Frontal cortex (tissue), 4 donors: ENCODE data around the gene ARSJ. TPM values are rescaled to one million over a fixed set of nuclear protein-coding genes. Genes with fewer than 3 reads are reported as not detected.
"Not testable (repeated sequence)": the region's sequence is repeated elsewhere in the genome, so short reads cannot be mapped to it uniquely, and the experiment has no call there.

Experiments
- DNase-seq, 2 donors: peaks; one replicate each; pipeline ENCODE4 v3.0.0; 2012; ENCODE audit warnings: low spot score in 2 of 2
- FAIRE-seq: peaks from 2 replicates; lab custom pipeline; 2012; peaks lifted over from hg19 to GRCh38; lab: Jason Lieb, UNC
- total RNA-seq: library from RNA; depleted of rRNA; stranded (reverse); fragments of >200 nt; gene quantifications from one replicate; pipeline ENCODE4 v1.2.3, GENCODE V29; 2014
- donor health status: control.
- donor health status: control.
- donor health status: control.

The ARSJ gene
- total RNA-seq, 1 donor from 2014 or later = 0.41 TPM

DNA sequence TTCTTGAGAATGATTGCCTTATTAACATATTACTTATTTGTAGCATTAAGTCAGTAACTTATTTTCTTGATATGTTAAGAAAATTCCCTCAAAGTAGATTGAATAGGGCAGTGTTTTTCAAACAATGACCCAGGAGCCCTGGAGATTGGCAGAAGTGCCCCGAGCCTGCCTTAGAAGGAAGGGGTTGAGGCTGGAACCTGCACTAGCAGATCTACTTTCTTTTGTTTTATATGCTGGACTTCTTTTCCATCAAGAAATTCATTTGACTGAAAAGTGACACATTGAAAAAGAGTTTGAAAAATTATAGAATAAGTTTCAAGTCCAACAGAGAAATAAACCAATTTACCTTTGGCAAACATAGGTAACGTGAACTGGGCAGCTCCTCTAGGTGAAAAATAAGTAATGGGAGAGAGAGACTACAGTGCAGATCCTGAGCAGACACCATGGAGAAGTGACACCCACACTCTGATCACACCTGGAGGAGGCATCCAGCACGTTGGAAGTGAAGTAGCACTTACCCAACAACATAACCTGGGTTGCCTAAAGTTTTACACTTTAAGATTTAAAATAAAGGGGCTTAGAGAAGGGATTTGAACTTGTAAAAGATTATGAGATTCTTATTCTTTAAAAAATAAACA is 18.6 kb downstream of the ARSJ start:
- DNase-seq (no peak), FAIRE-seq (no peak)

DNA sequence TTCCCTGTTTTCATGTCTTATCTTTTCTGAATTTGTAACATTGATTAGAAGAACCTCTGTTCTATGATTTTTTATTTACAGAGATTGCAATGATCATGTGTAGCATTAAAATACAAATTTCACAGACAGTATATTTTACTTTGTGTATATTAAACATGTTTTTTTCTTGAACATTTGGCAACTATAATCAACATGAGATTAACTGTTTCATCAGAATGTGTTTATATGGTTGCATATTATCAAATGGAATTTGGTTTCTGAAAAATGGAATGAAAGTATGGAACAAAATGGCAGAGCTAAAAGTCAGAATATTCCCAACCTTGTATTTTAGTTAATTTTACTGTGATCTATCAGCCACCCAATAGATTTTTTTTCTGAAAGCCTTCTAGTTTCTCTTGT is 19.9 kb downstream of the ARSJ start:
- DNase-seq (no peak), FAIRE-seq (no peak)

DNA sequence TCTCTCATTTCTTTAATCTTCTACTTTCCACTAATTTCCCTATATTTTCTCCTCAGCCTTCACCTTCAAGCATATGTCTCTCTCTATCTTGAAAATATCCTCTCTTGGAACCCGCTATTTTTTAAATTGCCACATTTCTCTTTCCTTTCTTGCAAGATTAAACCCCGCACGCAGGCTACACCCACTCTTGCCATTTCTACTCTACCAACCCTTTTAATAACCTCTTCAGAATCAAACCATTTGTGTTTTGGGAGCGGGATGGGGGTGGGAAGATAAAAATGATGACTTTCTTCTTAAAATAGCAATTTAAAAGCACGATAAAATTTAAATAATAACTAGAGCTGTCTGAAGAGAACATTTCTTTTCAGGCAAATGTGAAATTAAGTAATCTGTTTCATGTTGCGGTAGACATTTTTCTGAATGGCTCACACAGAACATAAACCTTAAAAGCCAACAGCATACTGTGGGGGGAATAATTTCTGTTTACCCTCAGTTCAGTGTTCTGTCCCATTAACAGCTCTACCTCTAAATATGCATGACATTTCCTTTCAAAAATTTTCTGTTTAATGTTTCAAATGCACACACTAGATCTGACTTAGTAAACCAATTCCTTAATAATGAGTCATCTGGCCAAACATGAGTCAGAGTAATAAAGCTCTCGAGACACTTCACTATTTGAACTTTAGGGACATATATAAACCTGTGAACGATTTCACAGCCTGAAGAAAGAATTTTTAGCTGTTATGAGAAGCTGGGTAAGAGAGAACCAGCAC is 20.5 kb downstream of the ARSJ start:
- FAIRE-seq (no peak), DNase-seq (no peak)

GRCh38 chr4:113957956-113958355 is 21.5 kb downstream of the ARSJ start:
- DNase-seq = no peak
- no peak for FAIRE-seq

GRCh38 chr4:113955948-113956347 is 23.5 kb downstream of the ARSJ start:
- FAIRE-seq (no peak), DNase-seq (no peak)

- DNase-seq (no peak), FAIRE-seq (no peak)
Observed at GRCh38 chr4:113955411-113955810, 24.0 kb downstream of the ARSJ start.

GRCh38 chr4:113953888-113954287 is 25.6 kb downstream of the ARSJ start:
- no peak for FAIRE-seq
- DNase-seq = no peak

- FAIRE-seq (no peak), DNase-seq (no peak)
Observed at GRCh38 chr4:113952452-113953029, 26.9 kb downstream of the ARSJ start.

DNA sequence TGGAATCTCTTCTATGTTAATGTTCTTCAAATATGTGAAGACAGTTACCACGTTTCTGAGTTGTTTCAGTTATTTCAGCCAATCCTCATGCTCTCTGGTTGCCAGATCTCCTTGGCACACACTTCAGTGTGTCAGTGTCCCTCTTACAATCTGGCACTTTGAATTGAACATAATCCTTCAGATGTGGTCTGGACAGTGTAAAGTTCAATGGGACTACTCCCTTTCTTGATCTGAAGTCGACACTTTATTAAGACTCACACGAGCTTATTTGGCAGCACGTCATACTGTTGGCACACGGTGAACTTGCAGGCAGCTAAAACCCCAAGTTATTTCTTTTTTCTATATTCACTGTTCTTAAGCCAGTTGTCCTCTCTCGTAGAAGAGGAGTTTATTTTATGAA is 28.2 kb downstream of the ARSJ start:
- DNase-seq = no peak
- no peak for FAIRE-seq

DNA sequence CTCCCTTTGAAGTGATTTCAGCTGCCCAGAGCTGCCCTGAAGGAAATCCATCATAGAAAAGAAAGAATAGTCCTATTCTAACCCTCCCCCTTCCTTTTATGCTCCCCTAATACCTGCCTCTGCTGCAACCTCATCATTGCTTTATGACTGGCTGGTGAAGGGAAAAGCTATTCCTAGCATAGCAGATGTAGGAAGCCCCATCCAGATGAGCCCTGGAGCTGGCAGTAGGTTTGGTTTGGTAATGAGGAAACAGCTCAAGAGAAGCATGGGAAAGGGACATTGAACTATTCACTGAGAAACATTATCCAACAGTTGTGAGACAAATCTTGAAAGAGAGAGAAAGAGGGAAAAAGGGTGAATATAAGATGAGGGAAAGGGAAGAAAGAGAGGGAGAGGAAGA is 29.2 kb downstream of the ARSJ start:
- FAIRE-seq (no peak), DNase-seq (no peak)

GRCh38 chr4:113947484-113947883 is 32.0 kb downstream of the ARSJ start:
- no peak for FAIRE-seq
- DNase-seq = no peak

GRCh38 chr4:113945906-113946305 is 33.5 kb downstream of the ARSJ start:
- FAIRE-seq = no peak

DNA sequence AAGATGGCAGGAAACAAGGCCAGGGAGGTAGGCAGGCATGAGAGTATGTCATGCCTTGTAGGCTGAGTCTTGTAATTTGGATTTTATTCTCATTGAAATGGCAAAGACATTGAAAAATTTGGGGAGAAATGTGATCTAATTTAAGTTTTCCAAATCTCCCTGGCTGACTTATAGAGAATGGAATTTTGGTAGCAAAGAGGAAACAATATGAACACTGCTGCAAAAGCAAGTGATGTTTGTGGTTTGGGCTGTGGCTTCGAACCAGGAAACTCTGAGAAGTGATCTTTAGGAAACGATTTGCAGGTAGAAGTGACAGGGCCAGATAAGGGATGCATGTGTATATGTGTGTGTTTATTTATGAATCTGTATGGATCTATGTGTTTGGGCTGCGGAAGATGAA is 35.6 kb downstream of the ARSJ start:
- FAIRE-seq = no peak
- no peak for DNase-seq

More at GRCh38 chr4:113945906-113946305, 33.5 kb downstream of the ARSJ start:
- DNase-seq = no peak

- DNase-seq (no peak), FAIRE-seq (no peak)
Observed at GRCh38 chr4:113943085-113943484, 36.4 kb downstream of the ARSJ start.

DNA sequence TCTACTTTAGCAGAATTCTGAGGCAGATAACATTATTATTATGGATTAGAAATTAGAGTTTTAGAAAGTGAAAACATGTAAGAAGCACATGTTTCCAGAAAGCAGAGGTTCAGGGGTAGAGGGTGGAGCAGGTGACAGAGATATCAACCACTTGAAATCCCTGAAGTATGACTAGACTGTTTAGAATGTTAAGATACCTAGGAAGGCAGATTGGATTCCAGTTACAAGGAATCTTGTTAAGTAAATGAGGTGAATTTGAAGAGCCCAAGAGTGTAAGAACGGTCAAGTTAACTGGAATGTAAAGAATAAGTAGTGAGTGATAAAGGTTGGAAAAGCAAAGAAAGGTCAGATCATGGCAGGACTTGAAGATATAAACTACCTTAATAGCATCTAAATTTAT is 37.6 kb downstream of the ARSJ start:
- no peak for DNase-seq
- FAIRE-seq = no peak

GRCh38 chr4:113940103-113940502 is 39.3 kb downstream of the ARSJ start:
- FAIRE-seq, DNase-seq: not testable (repeated sequence)

- DNase-seq (no peak), FAIRE-seq (no peak)
Observed at GRCh38 chr4:113935190-113935589, 44.3 kb downstream of the ARSJ start.

GRCh38 chr4:113924706-113925105 is 54.7 kb downstream of the ARSJ start:
- FAIRE-seq, DNase-seq: not testable (repeated sequence)

- no peak for FAIRE-seq
Observed at GRCh38 chr4:113921089-113921794, 58.2 kb downstream of the ARSJ start.

GRCh38 chr4:113919611-113920010 is 59.8 kb downstream of the ARSJ start:
- no peak for FAIRE-seq
- DNase-seq = no peak

More at GRCh38 chr4:113921089-113921794, 58.2 kb downstream of the ARSJ start:
- no peak for DNase-seq

GRCh38 chr4:113919145-113919544 is 60.3 kb downstream of the ARSJ start:
- FAIRE-seq = no peak
- DNase-seq = no peak
